Mucosa of rectum (tissue), 2 donors: ENCODE results near the gene PARS2.
A peak's percentile ranks its signal among the peaks of the same experiment; 100 is the strongest.

ENCODE experiments used
- H3K27ac ChIP-seq, 2 donors: one replicate each; pipeline ENCODE4 v1.7.0; 2013; ENCODE audit warnings: inconsistent platforms in 2 of 2, low read depth in 2 of 2, low read length in 2 of 2
- H3K27me3 ChIP-seq, 2 donors: one replicate each; pipeline ENCODE4 v1.7.0; 2013; ENCODE audit warnings: low read length in 2 of 2; ENCODE audit not compliant: control insufficient read depth in 2 of 2, insufficient read depth in 2 of 2
- H3K36me3 ChIP-seq, 2 donors: one replicate each; pipeline ENCODE4 v1.7.0; 2013; ENCODE audit warnings: low read length in 2 of 2; ENCODE audit not compliant: control insufficient read depth in 2 of 2, insufficient read depth in 2 of 2
- H3K4me1 ChIP-seq, 2 donors: one replicate each; pipeline ENCODE4 v1.7.0; 2013; ENCODE audit warnings: low read length in 2 of 2, mild to moderate bottlenecking in 1 of 2; ENCODE audit not compliant: control insufficient read depth in 2 of 2, insufficient read depth in 2 of 2
- H3K4me3 ChIP-seq, 2 donors: one replicate each; pipeline ENCODE4 v1.7.0; 2013; ENCODE audit warnings: low read length in 2 of 2
- H3K9ac ChIP-seq, 2 donors: one replicate each; pipeline ENCODE4 v1.7.0; 2013; ENCODE audit warnings: low read length in 2 of 2, low read depth in 1 of 2, mild to moderate bottlenecking in 1 of 2
- H3K9me3 ChIP-seq, 2 donors: one replicate each; pipeline ENCODE4 v1.7.0; 2013; ENCODE audit warnings: low read length in 2 of 2; ENCODE audit not compliant: control insufficient read depth in 2 of 2
- donor health status: healthy.
- donor health status: Normal muscosa, but diverticular disease.

The PARS2 gene

DNA sequence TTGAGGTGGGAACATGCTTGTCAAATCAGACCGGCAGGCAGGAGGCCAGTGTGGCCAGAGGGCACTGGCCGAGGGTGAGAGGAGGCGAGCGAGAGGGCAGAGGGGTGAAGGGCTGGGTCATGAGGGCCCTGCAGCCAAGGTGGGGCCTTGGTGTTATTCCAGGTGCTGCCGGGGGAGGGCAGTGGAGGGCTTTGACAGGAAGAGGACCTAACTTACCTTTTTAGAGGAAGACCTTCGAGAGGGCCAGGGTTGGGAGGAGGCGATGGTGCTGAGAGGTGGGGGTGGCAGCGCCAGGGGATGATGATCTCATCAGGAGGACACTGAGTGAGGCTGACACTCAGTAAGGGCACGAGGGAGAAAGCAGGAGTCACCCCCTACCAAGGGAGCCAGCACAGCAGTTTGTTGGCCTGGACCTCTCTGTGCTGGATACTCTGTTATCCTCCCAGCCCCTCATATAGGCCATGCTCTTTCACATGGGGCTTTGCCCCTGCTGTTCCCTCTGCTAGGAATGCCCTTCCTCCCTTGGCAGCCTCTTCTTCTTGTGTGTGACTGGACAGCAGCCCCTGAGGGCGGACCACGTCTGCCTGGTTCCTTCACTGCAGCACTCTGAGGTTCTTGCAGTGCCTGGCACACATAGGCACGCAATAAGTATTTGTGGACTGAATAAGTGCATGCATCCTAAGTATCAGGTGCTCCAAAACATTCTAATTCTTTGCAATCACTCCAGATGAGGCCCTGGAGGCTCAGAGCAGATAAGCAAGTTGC, 44.3 kb upstream of the PARS2 start:
- Histone ChIP-seq H3K4me3 (no peak overlapping the region), H3K4me1 (peaks cover 24 to 36% of the 10 kb centered on the region in 2 donors), H3K9ac (no peak overlapping the region), H3K27ac (no peak overlapping the region), H3K36me3 (no peaks in the 10 kb centered on the region), H3K27me3 (no peaks in the 10 kb centered on the region), H3K9me3 (no peaks in the 10 kb centered on the region)

DNA sequence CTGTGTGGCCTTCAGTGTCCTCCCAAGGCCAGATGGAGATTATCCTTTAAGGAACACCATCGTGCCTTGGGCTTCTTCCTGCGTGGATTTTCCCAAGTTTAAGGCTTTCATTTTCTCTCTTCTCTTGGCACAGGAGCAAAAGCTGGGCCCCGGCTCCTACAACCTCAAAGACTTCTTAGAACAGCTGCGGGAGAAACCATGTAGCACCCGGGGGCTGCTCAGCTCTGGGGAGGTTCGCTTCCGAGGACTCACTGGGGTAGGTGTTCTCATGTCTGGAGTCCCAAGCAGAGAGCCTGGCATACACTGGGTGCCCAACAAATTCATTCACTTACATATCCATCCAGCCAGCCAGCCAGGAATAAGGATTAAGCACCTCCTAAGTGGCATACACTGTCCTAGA, 43.4 kb upstream of the PARS2 start:
- Histone ChIP-seq H3K27me3 (no peaks in the 10 kb centered on the region), H3K4me1 (peaks cover 18 to 31% of the 10 kb centered on the region in 2 donors), H3K9ac (no peak overlapping the region), H3K27ac (peak overlapping the region in 1 of 2 donors; percentile 31), H3K4me3 (no peak overlapping the region), H3K9me3 (no peaks in the 10 kb centered on the region), H3K36me3 (no peaks in the 10 kb centered on the region)

DNA sequence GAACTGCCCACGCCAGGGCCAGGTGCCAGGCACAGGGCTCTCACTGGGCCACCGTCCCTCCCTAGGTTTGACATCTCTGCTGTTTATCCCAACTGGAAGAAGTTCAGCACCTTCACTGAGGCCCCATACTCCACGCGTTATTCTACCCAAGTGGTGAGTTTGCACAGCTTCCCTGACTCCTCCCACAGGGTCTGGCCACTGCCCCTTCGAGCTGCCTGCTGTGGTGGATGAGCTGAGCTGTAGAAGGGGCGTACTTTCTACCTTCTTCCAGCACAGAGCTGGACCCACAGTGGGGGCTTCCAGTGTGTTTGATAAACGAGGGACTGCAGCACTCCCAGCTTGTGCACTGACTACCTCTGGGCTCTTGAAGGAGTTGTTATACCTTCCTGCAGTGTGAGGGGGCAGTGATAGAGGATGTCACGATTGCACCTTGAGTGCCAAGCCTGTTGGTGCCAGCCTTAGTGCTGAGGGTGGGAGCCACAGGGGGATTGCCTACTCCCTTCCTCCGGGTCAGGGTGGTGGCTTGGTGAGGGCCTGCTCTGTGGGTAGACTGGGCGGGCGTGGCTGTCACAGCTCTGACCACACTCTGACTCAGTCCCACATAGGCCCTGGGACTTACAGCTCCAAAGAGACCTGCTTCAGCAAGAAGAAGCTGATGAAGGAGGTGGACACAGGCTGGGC, 42.7 kb upstream of the PARS2 start:
- peaks cover 18 to 31% of the 10 kb centered on the region in 2 donors for H3K4me1 ChIP-seq
- H3K27ac ChIP-seq: peak overlapping the region in 1 of 2 donors; percentile 31
- H3K9me3 ChIP-seq: no peaks in the 10 kb centered on the region
- no peaks in the 10 kb centered on the region for H3K27me3 ChIP-seq
- H3K4me3 ChIP-seq: no peak overlapping the region
- H3K36me3 ChIP-seq: no peaks in the 10 kb centered on the region
- H3K9ac ChIP-seq: no peak overlapping the region

DNA sequence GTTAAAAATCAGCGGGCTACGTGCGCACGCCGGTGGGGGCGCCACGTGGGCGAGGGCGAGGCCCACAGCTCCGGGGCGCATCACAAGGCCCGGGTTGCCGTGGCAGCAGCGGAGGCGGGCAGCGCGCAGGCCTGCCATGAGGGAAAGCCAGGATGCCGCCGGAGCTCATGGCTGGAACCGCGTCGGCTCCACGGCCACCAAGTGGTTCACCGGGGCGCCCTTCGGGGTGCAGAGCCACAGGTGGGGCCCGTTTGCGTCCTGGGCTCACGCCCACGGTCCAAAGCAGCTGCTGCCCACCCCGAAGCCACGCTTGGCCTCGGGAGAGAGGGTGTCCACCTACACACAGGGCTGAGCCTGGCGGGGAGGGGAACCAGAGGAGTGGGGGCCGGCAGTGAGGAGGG, 41.7 kb upstream of the PARS2 start:
- Histone ChIP-seq H3K4me3 (no peak overlapping the region), H3K9ac (no peak overlapping the region), H3K4me1 (peaks cover 28 to 40% of the 10 kb centered on the region in 2 donors), H3K27me3 (no peaks in the 10 kb centered on the region), H3K36me3 (no peaks in the 10 kb centered on the region), H3K27ac (peak overlapping the region in 1 of 2 donors; percentile 81), H3K9me3 (no peaks in the 10 kb centered on the region)

DNA sequence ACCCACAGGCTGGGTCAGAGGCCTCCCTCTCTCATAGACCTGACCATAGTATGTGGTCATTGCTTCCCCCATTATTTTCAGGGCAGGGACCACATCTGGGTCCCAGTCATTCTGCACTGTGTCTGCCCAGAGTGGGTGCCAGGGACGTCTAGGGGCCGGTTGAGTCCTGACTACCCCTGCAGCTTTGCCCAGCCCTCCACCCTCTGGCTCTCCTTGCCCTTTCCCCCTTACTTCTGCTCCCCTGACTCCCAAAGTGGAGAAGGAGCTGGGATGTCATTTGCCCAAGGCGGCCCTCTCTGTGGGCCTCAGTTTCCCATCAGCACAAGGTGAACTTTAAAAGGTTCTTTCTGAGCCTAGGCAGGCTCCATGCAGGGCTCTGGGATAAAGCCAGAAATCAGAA, 41.1 kb upstream of the PARS2 start:
- Histone ChIP-seq H3K27ac (peak overlapping the region; percentile 61 to 81), H3K4me3 (no peak overlapping the region), H3K9me3 (no peaks in the 10 kb centered on the region), H3K36me3 (no peaks in the 10 kb centered on the region), H3K4me1 (peaks cover 27 to 40% of the 10 kb centered on the region in 2 donors), H3K27me3 (no peaks in the 10 kb centered on the region), H3K9ac (no peak overlapping the region)

DNA sequence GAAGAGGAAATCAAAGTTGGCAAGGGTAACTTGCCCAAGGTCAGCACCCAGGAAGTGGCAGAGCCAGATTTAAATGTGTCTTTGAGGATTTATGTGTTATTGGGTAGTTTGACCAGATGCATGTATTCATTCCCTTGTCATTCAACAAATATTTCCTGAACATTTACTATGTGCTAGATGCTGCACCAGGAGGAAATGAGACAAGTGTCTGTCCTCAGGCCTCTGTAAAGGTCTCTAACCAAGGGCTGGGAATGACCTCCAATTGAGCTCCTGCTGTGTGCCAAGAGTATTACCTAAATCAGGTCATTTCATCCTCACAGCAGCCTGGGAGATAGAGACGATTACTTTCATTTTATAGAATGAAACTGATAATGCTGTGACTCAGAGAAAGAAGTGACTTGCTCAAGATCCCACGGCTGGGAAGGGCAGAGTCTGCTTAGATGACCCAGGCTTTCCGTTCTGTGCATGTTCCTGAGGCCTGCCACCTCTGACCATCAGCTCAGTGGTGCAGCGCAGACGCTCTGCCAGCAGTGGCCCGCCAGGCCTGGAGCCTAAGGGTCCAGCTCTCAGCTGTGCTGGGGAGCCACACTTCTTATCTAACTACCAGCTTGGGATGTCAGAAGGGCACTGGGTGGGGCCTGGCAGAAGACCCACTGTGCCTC, 40.3 kb upstream of the PARS2 start:
- Histone ChIP-seq H3K9me3 (no peaks in the 10 kb centered on the region), H3K36me3 (no peaks in the 10 kb centered on the region), H3K4me1 (peaks cover 36 to 46% of the 10 kb centered on the region in 2 donors), H3K9ac (peak overlapping the region in 1 of 2 donors; percentile 19), H3K4me3 (no peak overlapping the region), H3K27me3 (no peaks in the 10 kb centered on the region), H3K27ac (peak overlapping the region; percentile 61 to 81)

DNA sequence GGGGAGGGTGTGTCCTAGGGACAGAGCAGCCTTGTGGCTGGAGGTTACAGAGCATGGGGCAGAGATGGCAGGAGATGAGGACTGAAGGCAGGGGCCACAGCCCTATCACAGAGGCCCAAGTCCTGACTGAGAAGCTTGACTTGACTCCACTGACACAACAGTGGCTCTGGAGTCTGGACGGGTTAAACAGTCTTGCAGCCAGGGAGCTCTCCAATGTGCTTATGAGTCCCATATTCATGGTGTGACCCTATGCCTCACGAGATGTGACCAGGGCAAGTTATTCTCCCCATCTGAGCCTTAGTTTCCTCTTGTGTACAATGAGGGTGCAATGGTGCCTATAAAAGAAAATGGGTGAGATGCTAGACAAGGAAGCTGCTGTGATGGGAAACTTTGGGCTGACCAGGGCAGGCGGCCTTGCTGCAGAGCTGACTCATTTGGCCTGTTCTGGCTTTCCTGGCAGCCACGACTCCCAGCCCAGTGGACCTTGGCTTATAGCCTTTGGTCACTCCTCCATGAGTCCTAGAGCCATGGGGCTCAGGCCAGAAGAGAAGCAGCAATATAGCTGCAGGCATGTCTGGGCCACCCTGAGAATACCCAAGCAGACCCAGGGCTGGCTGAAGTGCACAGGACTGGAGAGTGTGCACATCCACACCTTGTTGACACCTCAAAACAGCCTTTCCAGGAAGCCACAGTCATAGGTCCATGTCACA, 39.6 kb upstream of the PARS2 start:
- H3K4me3 ChIP-seq: no peak overlapping the region
- H3K4me1 ChIP-seq: peaks cover 43 to 53% of the 10 kb centered on the region in 2 donors
- peak overlapping the region; percentile 61 to 81 for H3K27ac ChIP-seq
- no peaks in the 10 kb centered on the region for H3K36me3 ChIP-seq
- no peaks in the 10 kb centered on the region for H3K9me3 ChIP-seq
- H3K9ac ChIP-seq: no peak overlapping the region
- no peaks in the 10 kb centered on the region for H3K27me3 ChIP-seq

DNA sequence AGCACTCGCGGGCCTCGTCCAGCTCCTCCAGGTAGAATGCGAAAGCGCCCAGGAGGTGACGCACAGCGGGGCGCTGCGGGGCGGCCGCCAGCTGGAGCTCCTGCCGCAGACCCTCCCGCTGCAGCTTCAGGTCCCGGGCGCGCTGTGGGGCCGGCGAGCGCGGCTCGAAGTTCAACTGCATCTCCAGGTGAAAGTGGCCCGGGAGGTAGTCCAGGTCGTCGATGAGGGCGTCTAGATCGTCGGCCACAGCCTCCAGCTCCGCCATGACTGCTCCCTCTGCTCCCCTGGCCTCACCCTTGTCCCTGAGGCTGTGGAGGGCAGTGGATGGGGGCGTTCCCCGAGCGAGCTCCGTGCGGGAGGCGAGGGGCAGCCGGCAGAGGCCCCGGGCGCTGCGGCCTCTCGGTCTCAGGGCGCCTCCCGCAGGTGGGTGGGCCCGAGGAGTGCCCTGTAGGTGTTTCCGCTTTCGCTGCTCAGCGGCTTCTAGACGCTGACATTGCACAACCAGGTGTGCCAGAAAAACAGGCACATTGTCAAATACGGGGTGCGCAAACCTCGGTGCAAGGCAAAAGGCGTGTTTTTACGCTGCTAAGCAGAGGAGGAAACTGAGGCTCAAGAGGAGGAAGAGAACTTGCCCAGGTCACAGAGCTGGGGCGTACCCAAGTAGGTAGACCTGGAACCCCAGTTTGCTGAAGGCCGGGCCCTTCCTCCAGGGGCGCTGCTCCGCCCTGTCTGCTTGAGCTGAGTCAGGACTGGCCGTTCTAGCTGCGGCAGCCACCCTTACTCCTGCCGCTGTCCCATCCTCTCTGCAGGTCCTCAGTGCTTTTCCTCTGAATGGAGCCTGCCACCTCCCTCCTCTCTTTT, 36.8 kb upstream of the PARS2 start, which contains the start of gene TTC22:
Gene TTC22 (minus strand): TSS at position 425 of the 861 bp plus-strand sequence. CDS start 160 bp downstream, at position 265.
- H3K4me3 ChIP-seq: peak within 1 kb of the TSS; percentile 73 to 87
- H3K4me1 ChIP-seq: peaks cover 60 to 64% of the 10 kb centered on the region in 2 donors
- no peaks in the 10 kb centered on the region for H3K36me3 ChIP-seq
- H3K9ac ChIP-seq: peak within 1 kb of the TSS; percentile 82 to 86
- H3K9me3 ChIP-seq: no peaks in the 10 kb centered on the region
- H3K27me3 ChIP-seq: no peaks in the 10 kb centered on the region
- peak within 1 kb of the TSS; percentile 85 to 90 for H3K27ac ChIP-seq
